Measurements from ENCODE around the gene PLIN5. TPM values are rescaled to one million over a fixed set of nuclear protein-coding genes. Genes with fewer than 3 reads are reported as not detected.

The PLIN5 gene
- total RNA-seq, 4 donors from 2014 or later: 28.6 to 48.1 (median 44.0) TPM

GRCh38 chr19:4575267-4576015 lies 40.4 kb upstream of the PLIN5 start:
- DNase-seq (ENCODE audit: low spot score) (peak; percentile 38), ATAC-seq (ENCODE audit: low FRiP score) (peak; percentile 66)

DNA sequence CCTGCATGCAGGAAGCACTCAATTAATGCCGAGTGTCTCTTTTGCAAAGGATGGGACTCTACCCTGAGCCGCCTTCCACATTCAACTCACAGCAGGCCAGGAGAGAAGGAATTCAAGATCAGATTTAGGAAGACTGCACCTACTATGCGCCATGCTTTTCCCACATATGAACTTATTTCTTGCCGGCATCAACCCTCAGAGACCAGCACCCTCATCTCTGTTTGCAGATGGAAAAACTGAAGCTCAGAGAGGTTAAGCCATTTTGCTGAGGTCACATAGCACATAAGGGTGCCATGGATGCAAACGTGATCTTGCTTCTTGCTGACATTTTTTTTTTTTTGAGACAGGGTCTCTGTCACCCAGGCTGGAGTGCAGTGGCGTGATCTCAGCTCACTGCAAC lies 38.7 kb upstream of the PLIN5 start:
- DNase-seq (ENCODE audit: low spot score): no peak
- ATAC-seq (ENCODE audit: low FRiP score): no peak
- TF ChIP-seq, protein P1, sequence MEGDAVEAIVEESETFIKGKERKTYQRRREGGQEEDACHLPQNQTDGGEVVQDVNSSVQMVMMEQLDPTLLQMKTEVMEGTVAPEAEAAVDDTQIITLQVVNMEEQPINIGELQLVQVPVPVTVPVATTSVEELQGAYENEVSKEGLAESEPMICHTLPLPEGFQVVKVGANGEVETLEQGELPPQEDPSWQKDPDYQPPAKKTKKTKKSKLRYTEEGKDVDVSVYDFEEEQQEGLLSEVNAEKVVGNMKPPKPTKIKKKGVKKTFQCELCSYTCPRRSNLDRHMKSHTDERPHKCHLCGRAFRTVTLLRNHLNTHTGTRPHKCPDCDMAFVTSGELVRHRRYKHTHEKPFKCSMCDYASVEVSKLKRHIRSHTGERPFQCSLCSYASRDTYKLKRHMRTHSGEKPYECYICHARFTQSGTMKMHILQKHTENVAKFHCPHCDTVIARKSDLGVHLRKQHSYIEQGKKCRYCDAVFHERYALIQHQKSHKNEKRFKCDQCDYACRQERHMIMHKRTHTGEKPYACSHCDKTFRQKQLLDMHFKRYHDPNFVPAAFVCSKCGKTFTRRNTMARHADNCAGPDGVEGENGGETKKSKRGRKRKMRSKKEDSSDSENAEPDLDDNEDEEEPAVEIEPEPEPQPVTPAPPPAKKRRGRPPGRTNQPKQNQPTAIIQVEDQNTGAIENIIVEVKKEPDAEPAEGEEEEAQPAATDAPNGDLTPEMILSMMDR (IDR thresholded peaks at IDR 0.05): no peak

More at GRCh38 chr19:4575267-4576015, 40.4 kb upstream of the PLIN5 start:
- TF ChIP-seq, protein P1 (IDR thresholded peaks at IDR 0.05): no peak

- DNase-seq (ENCODE audit: low spot score) (no peak), ATAC-seq (ENCODE audit: low FRiP score) (no peak)
- TF ChIP-seq, protein P1 (IDR thresholded peaks at IDR 0.05): no peak
Measured at GRCh38 chr19:4571305-4571917, 36.4 kb upstream of the PLIN5 start.

DNA sequence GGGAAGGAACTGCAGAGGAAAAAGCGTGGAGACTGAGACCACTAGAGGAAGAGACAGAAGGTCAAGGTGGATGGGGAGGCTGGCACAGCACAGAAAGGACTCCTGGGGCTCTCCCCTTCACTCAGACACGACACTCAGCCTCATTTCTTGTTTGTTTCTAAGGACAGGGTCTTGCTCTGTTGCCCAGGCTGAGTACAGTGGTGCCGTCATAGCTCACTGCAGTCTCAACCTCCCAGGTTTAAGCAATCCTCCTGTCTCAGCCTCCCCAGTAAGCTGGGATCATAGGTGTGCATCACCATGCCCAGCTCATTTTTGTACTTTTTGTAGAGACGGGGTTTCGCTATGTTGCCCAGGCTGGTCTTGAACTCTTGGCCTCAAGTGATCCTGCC lies 35.9 kb upstream of the PLIN5 start:
- no peak for DNase-seq (ENCODE audit: low spot score)
- no peak for ATAC-seq (ENCODE audit: low FRiP score)
- TF ChIP-seq, protein P1 (IDR thresholded peaks at IDR 0.05): no peak

DNA sequence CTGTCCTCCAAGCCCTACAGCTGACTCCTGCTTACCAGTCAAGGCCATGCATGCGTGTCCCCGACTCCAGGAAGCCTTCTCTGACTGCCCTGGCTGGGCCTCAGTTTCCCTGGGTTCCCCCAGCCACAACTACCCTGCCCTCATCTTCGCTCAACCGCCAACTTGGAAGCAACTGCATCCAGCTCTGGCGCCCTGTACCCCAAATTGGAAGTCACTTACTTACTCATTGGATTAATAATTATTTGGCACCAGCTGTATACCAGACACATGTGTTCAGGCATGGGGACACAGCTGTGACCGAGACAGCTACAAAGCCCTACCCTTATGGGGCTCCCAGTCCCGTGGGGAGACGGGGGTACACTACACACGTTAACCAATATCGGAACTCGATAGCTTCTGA lies 35.4 kb upstream of the PLIN5 start:
- DNase-seq (ENCODE audit: low spot score) (no peak), ATAC-seq (ENCODE audit: low FRiP score) (no peak)
- TF ChIP-seq, protein P1 (IDR thresholded peaks at IDR 0.05): no peak

DNA sequence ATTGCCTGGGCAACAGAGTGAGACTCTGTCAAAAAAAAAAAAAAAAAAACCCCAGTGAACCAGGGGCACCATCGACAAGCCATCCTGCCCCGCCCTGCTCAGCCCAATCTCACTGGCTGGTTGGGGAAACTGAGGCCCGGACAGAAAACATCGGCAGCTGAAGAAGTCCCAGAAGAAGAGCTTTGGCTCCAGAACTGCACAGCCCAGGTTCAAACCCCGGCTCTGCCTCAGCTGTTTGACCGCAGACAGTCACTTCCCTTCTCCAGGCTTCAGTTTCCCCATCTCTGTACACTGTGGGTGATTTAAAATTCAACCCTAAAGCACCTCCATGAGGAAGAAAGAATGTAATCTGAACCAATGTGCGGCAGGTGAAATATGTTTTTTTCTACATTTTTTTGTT lies 33.9 kb upstream of the PLIN5 start:
- DNase-seq (ENCODE audit: low spot score) (no peak), ATAC-seq (ENCODE audit: low FRiP score) (no peak)
- TF ChIP-seq, protein P1 (IDR thresholded peaks at IDR 0.05): no peak

All from omental fat pad (tissue), 4 donors.